IPS-11a (cell line): ENCODE results near the gene STT3A.
A peak's percentile ranks its signal among the peaks of the same experiment; 100 is the strongest.
"Not testable (repeated sequence)": the region's sequence is repeated elsewhere in the genome, so short reads cannot be mapped to it uniquely, and the experiment has no call there.

Experiments
- H3K4me3 ChIP-seq: one replicate; pipeline ENCODE4 v1.5.1; 2013; ENCODE audit warnings: low read depth, low read length, control low read depth

STT3A gene

DNA sequence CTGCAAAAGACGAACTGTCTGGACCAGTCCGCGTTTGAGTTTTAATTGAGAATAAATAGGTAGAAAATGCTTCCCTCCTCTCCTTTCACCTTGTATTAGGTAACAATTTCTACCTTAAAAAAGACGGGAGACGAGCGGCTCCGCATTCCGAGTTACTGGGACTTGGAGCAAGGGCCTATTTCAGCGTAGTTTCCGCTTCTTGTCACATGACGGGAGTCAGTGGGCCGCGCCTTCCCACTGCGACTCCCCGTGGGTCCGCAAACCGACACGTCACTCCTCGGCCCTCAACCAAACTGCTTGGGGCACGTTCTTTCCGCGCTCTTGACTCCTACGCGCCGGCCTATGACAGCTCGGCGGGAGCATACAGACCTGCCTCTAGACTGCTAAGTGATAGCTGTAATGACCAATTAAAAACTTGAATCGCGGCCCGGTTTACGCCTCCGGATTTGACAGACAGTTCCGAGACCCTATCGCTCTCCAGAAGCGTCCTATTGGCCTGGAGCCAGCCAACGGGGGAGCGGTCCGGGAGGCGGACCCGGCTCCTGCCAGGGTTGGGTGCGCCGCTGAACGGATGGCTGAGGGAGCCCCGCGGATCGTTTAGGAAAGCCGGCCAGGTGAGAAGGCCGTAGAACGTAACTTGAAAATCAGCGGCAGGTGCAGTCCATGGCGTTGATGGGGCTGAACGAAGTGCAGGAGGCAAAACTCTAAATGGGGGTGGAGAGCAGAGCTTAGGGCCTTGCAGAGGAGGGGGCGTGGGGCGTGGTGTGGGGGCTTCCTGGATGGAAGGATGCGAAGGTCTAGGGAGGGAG lies at the start of gene STT3A:
STT3A (plus strand) TSS at position 548 of the 809 bp plus-strand sequence. CDS start 3,064 bp downstream, outside the sequence.
- H3K4me3 ChIP-seq, result peak within 1 kb of the TSS; percentile 96

DNA sequence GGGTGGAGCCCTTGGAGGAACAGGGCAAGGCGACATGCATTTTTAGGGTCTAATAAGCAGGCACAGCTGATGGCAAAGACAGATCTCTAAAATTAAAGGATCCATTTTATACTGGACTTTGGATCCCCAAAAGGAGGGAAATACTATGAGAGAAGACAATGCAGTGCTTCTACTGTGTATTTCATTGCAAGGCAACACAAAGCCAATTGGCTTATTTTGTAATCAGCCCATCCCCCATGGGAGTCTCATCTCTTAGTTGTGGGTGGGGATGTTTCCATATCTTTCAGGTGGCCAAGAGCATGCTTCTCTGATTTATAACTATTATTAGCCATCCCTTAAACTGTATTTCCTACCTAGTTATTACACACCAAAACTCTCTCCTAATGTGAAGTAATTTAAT lies 41.9 kb upstream of the STT3A start:
- no peak overlapping the region for H3K4me3 ChIP-seq

DNA sequence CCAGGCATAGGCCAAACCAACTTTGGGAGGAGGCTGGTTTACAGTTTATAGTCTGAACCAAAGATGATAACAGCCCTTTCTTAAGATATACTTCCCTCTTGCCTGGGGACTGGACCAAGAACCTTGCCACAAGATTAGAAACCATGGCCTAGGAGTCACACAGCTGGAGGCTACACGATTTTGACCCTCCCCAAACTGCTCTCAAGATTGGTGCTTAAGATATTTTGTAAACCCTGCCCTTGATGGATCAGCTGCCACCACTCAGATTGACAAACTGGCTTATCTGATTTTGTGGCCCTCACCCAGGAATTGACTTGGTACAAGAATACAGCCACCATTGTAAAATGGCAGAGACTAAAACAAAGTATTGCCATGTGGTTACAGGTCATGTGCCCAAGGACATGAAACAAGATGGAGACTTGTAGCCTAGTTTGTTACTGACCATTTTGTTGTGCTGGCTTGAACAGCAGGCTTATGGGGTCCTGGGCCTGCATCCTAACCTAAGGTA lies 40.8 kb upstream of the STT3A start:
- no peak overlapping the region for H3K4me3 ChIP-seq

DNA sequence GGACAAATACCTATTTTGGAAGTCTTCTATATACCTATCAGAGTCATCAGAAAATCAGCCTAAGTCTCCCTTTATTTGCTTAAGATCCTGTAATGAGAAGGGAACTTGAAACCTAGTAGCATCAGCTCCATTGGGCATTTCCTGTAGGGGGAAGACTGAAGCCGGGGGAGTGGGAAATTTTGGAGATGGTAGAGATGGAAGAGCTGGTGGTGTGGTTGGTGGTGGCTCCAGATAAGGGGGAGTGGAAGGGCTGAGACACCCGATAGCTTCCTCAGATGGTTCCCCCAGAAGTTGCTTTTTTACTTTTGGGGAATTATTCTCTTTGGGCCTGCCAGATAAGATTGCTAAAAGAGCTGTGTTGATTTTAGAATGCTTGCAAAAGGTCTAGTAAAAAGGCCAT lies 39.7 kb upstream of the STT3A start:
- H3K4me3 ChIP-seq, result no peak overlapping the region

DNA sequence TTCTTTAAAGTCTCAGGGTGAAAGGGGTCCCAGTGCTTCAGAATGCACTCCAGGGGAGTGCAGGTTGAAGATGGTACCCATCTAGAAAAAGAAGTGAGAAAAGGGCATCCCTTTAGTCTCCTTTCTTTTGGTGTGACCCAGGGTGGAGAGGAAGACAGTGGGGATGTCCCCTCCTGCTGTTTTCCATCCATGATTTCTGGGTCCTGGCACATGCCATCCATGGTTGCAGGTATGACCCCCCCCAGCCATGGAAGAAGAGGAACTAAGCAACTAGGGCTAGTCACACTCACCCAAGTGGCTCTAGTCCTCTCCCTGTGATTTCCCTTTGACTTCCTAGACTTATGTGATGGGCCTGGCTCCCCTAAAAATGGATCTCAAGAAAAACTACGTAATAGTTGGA lies 39.3 kb upstream of the STT3A start:
- no peak overlapping the region for H3K4me3 ChIP-seq

DNA sequence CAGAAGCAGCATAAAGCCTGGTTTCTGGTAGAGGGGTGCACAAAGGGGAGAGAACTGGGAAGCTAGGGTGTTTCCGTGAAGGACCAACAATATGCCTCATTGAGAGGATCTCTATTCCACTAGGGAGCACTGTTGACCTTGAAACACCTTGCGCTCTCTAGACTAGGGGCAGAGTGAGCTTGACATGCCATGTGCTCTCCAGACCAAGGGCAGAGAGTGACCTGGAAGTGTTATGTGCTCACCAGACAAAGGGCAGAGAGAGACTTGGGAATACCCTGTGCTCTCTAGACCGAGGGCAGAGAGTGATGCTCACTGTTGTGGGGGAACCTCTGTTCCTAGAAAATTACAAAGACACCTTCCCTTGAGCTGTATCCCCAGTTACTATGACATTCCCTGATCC lies 38.6 kb upstream of the STT3A start:
- H3K4me3 ChIP-seq, result no peak overlapping the region

DNA sequence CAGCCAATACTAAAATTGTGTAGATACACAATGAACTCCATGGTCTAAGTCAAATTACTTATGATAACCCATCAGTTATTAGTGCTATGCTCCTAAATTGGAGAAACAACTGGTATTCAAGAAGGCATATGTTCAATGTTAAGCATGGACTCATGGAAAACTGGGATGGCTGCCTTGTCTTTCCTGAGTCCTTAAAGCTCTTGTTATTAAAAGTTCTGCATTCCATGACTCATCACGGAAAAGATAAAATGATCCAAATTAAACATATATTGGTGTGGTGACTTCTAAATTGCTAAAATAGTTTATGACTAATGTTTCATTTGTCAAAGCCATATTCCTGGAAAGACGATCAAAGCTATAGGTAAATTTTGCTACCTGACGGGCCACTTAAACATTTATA lies 32.8 kb upstream of the STT3A start:
- H3K4me3 ChIP-seq, result no peak overlapping the region

DNA sequence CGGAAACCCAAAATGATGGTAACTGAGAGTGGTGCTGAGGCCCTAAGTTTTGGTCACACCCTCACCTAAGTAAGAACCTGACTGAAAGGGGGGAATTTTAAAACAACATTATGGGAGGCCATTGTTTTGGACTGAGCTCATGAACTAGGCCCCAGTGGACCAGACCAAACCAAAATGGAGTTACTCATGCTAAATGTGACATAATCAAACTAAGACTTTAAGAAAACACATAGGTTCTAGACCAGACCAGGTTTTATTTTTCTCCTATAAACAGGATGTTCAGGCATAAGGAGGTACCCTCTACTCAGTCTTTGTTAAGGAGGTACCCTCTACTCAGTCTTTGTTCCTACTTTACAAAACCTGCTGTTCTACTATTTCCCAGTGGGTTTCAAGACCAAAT lies 30.7 kb upstream of the STT3A start:
- no peak overlapping the region for H3K4me3 ChIP-seq

DNA sequence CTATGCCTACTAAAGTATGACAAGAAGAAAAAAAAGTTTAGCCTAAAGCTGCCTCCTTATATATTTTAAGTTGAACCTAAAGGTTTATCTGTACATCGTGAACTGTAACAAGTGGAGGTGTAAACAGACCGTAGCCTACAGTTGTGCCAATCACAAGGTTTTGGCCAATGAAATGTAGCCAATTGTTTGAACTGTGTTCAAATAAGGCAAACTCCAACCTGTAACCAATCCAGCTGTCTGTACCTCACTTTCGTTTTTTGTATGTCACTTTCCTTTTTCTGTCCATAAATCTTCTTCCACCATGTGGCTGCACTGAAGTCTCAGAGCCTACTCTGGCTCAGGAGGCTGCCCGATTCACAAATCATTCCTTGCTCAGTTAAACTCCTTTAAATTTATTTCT lies 30.2 kb upstream of the STT3A start:
- H3K4me3 ChIP-seq, result no peak overlapping the region

DNA sequence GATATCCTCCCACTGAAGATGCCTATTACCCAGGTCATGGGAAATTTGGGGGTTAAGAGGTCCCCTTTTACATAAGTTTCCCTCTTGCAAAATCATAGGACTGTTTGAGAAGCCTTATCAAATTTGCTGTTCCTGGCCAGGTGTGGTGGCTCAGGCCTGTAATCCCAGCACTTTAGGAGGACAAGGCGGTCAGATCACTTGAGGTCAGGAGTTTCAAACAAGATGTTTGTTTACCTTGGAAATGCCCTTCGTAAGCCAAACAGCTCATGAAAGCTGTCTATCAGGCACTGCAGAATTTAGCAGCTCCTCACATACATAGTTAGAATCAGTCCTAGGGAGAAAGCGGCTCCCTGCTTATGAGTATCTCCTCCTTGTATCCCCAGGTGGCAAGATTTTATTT lies 28.3 kb upstream of the STT3A start:
- no peak overlapping the region for H3K4me3 ChIP-seq

DNA sequence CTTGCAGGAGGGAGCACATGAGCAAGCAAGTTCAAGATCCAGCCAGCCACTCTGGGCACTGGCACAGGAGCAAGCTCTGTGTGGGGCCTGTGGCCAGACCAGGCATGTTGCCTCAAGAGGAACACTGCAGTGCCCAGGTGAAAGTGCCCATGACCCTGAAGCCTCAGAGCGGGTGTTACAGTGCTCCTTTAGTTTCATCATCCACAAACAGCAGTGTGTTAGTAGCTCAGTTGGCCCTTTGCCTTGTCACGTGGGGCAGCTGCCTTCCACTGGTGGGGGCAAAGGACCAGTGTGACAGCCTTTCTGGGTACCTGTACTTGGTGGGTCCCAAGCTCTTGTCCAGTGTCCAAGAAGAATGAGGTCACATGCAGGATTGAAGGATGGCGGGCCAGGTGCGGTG lies 26.4 kb upstream of the STT3A start:
- H3K4me3 ChIP-seq, result no peak overlapping the region

DNA sequence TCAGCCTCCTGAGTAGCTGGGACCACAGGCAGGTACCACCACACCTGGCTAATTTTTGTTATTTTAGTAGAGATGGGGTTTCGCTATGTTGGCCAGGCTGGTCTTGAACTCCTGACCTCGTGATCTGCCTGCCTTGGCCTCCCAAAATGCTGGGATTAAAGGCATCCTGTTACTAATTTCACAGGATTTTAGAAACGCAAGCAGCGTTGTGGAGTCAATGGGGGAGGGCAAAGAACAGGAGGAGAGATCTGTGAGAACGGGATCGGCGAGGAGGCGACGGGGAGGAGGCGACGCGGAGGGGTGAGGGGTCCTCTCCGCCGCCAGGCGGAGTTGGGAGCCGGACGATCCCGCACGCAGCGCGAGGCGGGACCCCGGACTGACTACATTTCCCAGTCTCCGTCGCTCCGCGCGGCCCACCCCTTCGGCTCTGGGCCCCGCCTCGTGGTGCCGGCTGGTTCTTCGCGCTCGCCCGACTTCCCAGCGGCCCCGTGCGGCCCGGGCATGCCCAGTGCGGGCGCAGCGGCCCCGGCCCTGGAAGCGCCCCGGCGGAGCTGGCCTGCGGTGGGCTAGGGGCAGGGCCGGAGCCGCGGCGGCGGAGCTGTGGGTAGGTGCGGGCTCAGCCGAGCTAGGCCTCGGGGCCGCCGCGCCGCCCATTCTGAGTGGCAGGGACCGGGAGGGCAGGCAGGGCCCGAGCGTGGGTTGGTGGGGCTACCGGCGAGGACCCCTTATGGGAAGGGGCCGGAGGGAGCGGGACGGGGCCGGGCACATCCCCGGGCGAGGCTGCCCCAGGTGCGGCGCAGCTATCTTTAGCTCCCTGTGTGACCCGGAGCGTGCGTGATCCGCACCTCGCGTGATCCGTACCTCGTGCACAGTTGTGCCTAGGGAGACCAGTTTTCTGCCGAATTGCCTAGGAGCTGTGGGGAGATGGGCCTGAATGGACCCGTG lies 23.4 kb upstream of the STT3A start, which contains the start of gene EI24:
EI24 (plus strand) TSS at position 508 of the 945 bp plus-strand sequence. CDS start 3,051 bp downstream, outside the sequence.
- H3K4me3 ChIP-seq, result peak within 1 kb of the TSS; percentile 97

DNA sequence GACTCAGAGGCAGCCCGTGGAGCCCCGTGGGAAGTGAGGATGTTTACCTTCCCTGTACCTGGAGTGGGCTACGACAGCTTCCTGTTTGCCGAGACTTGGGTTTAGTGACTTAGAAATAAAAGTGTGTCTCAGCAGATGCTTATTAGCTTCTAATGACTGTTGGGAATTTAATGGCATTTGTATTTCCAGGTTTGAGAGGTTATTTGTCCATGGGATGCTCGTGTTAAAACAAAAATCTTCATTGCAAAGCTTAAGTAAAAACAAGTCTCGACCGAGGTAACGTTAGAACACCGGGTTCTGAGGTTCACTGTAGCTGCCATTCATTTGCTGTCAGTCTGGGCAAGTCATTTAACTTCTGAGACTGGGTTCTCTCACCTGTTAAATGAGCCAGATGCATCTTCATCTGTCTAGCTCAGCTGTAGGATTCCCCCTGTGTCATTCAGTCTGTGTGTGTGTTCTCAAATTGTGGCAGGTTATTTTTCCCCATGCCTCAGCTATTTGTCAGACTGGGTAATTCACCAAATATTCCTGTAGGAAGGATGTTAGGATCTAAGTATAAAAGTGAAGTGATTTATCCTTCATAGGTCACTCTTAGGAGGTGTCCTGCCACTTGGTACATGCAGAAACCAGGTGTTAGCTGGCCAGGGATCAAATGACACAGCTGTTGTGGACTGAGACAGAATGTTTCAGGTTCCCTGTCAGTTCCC lies 22.6 kb upstream of the STT3A start:
- peak overlapping the region; percentile 97 for H3K4me3 ChIP-seq

DNA sequence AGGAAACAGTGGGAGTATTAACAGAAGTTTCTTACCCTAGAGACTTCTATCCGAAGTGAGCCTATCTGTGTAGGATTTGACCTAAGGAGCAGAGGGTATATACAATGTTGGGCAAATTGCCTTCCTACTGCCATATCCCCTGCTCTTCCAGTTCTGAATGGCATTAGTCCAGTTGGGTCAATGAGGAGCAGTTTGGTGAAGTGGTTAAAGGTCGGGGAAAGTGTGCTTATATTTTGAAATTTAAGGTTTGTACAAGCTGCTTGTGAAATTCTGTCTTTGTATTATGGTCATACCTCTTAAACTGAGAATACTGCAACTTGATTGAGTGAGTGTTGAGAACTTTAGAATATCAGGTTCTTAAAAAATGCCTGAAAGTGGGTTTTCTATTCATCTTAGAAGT lies 21.7 kb upstream of the STT3A start:
- no peak overlapping the region for H3K4me3 ChIP-seq

DNA sequence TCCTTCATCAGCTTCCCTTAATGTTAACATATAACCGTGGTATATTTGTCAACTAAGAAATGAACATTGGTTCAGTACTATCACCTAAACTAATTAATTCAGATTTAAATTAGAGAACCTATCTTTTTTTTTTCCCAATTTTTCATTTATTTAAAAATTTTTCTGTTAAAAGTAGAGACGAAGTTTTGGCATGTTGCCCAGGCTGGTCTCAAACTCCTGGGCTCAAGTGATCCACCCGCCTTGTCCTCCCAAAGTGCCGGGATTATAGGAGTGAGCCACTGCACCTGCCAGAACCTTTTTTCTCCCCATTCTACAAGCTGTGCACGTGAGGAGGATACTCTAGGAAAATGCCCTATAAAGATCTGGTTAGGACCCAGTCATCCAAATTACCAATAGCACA lies 19.7 kb upstream of the STT3A start:
- H3K4me3 ChIP-seq, result no peak overlapping the region

DNA sequence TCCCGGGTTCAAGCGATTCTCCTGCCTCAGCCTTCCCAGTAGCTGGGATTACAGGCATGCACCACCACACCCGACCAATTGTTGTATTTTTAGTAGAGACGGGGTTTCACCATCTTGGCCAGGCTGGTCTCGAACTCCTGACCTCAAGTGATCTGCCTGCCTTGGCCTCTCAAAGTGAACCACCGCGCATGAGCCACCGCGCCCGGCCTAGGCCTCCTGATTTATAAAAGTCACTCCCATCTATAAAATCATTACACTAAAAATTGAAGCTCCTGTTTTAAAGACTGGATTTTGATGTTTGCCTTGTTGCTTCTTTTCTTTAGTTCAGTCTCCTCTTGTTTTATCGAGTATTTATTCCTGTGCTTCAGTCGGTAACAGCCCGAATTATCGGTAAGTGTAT lies 15.5 kb upstream of the STT3A start:
- H3K4me3 ChIP-seq, result not testable (repeated sequence)

DNA sequence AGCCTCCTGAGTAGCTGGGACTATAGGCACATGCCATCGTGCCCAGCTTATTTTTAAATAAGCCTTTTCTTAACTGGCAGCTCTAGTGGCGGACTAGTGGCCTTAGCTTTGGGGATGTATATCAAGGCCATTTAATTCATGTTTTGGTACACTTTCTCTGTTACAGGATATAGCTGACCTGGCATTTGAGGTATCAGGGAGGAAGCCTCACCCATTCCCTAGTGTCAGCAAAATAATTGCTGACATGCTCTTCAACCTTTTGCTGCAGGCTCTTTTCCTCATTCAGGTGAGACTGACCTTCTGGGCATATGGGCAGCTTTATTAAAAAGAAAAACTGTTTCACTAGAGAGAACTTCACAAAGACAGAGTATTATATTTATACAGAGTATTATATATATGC lies 13.9 kb upstream of the STT3A start:
- H3K4me3 ChIP-seq, result no peak overlapping the region

DNA sequence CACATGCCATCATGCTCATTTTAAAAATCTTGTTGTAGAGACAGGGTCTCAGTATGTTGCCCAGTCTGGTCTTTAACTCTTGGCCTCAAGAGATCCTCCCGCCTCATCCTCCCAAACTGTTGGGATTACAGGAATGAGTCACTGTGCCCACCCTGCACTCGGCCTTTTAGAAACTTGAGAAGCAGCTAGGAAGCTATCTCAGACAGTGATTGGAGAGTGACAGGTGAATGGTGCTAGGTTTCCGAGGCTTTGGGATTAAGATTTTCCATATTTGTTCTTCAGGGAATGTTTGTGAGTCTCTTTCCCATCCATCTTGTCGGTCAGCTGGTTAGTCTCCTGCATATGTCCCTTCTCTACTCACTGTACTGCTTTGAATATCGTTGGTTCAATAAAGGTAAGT lies 12.8 kb upstream of the STT3A start:
- no peak overlapping the region for H3K4me3 ChIP-seq

DNA sequence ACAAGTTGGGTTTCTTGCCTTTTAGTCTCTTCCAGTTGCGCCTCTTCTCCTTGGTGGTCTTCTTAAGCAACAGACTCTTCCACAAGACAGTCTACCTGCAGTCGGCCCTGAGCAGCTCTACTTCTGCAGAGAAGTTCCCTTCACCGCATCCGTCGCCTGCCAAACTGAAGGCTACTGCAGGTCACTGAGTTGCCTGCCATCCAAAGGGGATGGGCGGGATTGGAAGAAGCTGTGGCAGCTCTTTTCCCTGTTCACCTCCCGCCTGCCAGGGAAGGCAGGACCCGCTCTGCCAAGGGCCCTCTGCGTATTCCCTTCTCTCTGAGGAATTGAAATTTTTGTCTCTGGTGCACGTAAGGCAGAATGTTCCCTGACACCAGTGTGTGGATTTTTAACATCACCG lies 9.2 kb upstream of the STT3A start:
- no peak overlapping the region for H3K4me3 ChIP-seq

DNA sequence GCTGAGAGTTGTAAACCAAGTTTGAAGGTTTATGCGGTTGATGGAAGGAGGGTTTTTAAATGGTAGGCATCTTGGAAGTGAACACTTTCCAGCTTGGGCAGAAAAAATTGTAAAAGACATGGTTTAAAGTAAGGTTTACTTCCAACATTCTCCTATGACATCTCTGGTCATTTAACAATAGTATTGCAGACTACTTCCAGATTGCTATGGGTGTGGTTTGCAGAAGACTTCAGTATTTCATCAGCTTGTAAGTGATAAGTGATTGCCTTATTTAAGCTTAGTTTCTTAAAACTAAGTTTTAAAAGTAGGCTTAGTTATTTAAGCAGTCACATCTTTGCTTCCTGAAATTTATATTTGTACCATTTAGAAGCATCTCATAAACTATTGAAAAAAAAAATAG lies 7.2 kb upstream of the STT3A start:
- H3K4me3 ChIP-seq, result no peak overlapping the region

DNA sequence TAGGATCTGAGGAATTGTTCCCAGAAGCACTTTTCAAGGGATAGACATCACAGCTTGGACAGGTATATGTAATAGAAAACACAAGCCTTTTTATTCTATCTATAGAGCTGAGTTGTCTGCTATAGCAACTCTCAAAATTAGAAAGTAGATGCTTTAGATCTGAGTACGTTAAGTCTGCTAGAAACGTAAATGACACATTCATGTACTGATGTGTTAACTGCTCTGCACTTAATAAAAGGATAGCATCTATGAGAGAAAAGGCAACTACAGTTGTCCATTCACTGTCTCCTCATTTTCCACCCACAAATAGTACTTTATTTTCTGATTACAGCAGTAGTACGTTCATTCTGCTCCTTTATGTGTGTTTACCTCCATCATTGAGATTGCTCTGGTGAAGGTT lies 6.0 kb upstream of the STT3A start:
- no peak overlapping the region for H3K4me3 ChIP-seq
